GM23338 (cell line): ENCODE measurements around the gene SEMA5A. TPM values are rescaled to one million over a fixed set of nuclear protein-coding genes. Genes with fewer than 3 reads are reported as not detected.

Experiments
- ATAC-seq: fragments of 200-7000 bp; cut with Tn5 transposase; 3 replicates; pipeline ENCODE4 v1.9.1; 2020
- DNase-seq: peaks from one replicate; pipeline ENCODE4 v3.0.0-alpha.2; 2015; ENCODE audit warnings: low spot score
- H2AFZ ChIP-seq: fragments of 200-600 bp; sonication (generic); 2 replicates; pipeline ENCODE4 v1.8.0; 2016; ENCODE audit warnings: antibody characterized with exemption, mild to moderate bottlenecking, moderate library complexity
- H3F3A ChIP-seq: fragments of 200-600 bp; sonication (generic); replicated peaks from 2 replicates; pipeline ENCODE4 v1.8.0; 2017; ENCODE audit warnings: antibody characterized with exemption, mixed run types, low read depth
- H3K27ac ChIP-seq: fragments of 200-600 bp; sonication (generic); 2 replicates; pipeline ENCODE4 v1.6.1; 2016; ENCODE audit warnings: low read depth
- H3K27me3 ChIP-seq: fragments of 200-600 bp; sonication (generic); 2 replicates; pipeline ENCODE4 v1.8.0; 2016; ENCODE audit warnings: mild to moderate bottlenecking, mixed run types, moderate library complexity; ENCODE audit not compliant: insufficient read depth
- H3K36me3 ChIP-seq: fragments of 200-600 bp; sonication (generic); 2 replicates; pipeline ENCODE4 v1.8.0; 2016; ENCODE audit warnings: mild to moderate bottlenecking; ENCODE audit not compliant: insufficient read depth
- H3K4me1 ChIP-seq: fragments of 200-600 bp; sonication (generic); 2 replicates; pipeline ENCODE4 v1.8.0; 2016; ENCODE audit warnings: mild to moderate bottlenecking, moderate library complexity; ENCODE audit not compliant: insufficient read depth
- H3K4me2 ChIP-seq: fragments of 200-600 bp; sonication (generic); 2 replicates; pipeline ENCODE4 v1.7.1; 2017; ENCODE audit warnings: mixed run types
- H3K4me3 ChIP-seq: fragments of 200-600 bp; sonication (generic); 2 replicates; pipeline ENCODE4 v1.6.1; 2016; ENCODE audit warnings: mixed run types
- H3K79me2 ChIP-seq: fragments of 200-600 bp; sonication (generic); replicated peaks from 2 replicates; pipeline ENCODE4 v1.8.0; 2017; ENCODE audit warnings: mild to moderate bottlenecking; ENCODE audit not compliant: insufficient read depth
- H3K9me2 ChIP-seq: fragments of 200-600 bp; sonication (generic); 2 replicates; pipeline ENCODE4 v1.8.0; 2017; ENCODE audit not compliant: insufficient read depth
- H4K20me1 ChIP-seq: fragments of 200-600 bp; sonication (generic); replicated peaks from 2 replicates; pipeline ENCODE4 v1.8.0; 2017; ENCODE audit warnings: mild to moderate bottlenecking; ENCODE audit not compliant: insufficient read depth
- H3K27ac Mint-ChIP-seq: 2 replicates; pipeline ENCODE4 v1.8.0; 2020; ENCODE audit warnings: inconsistent platforms, mild to moderate bottlenecking, moderate library complexity, mixed read lengths
- H3K27me3 Mint-ChIP-seq: 3 replicates; pipeline ENCODE4 v1.8.0; 2022; ENCODE audit warnings: low read depth, mild to moderate bottlenecking, moderate library complexity, mixed read lengths, inconsistent platforms; ENCODE audit not compliant: insufficient read depth, poor library complexity
- H3K36me3 Mint-ChIP-seq: 3 replicates; pipeline ENCODE4 v1.8.0; 2021; ENCODE audit warnings: low read depth, mild to moderate bottlenecking, inconsistent platforms, moderate library complexity, mixed read lengths
- H3K4me1 Mint-ChIP-seq: 3 replicates; pipeline ENCODE4 v1.8.0; 2020; ENCODE audit warnings: mild to moderate bottlenecking, inconsistent platforms, mixed read lengths
- H3K4me3 Mint-ChIP-seq: 3 replicates; pipeline ENCODE4 v1.8.0; 2021; ENCODE audit warnings: moderate library complexity, mild to moderate bottlenecking, inconsistent platforms, mixed read lengths
- H3K9me3 Mint-ChIP-seq: 3 replicates; pipeline ENCODE4 v1.8.0; 2020; ENCODE audit warnings: moderate library complexity, mild to moderate bottlenecking, inconsistent platforms, mixed read lengths
- CREB1 ChIP-seq: fragments of 250-450 bp; sonication (Bioruptor Pico); IDR thresholded peaks from 2 replicates; pipeline ENCODE4 v1.5.0; 2020; ENCODE audit warnings: low read depth, mild to moderate bottlenecking, moderate library complexity
- CTCF ChIP-seq, 2 experiments: fragments of 200-600 bp in 1 of 2; sonication (generic) in 1 of 2; conservative IDR thresholded peaks; 2 replicates each; pipeline versions ENCODE4 v1.5.1 to v1.6.1; 2016 to 2017; ENCODE audit warnings: antibody characterized with exemption in 2 of 2, low read depth in 2 of 2, mild to moderate bottlenecking in 2 of 2, moderate library complexity in 1 of 2
- ETS1 ChIP-seq: IDR thresholded peaks from 2 replicates; pipeline ENCODE4 v1.6.1; 2016; ENCODE audit warnings: antibody characterized with exemption
- EZH2 ChIP-seq: fragments of 200-600 bp; sonication (generic); IDR thresholded peaks from one replicate; pipeline ENCODE4 v1.8.0; 2017; ENCODE audit warnings: antibody characterized with exemption, mild to moderate bottlenecking, low read depth; ENCODE audit not compliant: unreplicated experiment
- EZH2phosphoT487 ChIP-seq: fragments of 200-600 bp; sonication (generic); IDR thresholded peaks from one replicate; pipeline ENCODE4 v1.8.1; 2018; ENCODE audit warnings: antibody characterized with exemption; ENCODE audit not compliant: unreplicated experiment
- JUNB ChIP-seq: IDR thresholded peaks from one replicate; pipeline ENCODE4 v1.6.1; 2016; ENCODE audit warnings: antibody characterized with exemption; ENCODE audit not compliant: unreplicated experiment
- NANOG ChIP-seq: IDR thresholded peaks from 2 replicates; pipeline ENCODE4 v1.6.1; 2016; ENCODE audit warnings: antibody characterized with exemption, borderline replicate concordance
- POLR2AphosphoS5 ChIP-seq: IDR thresholded peaks from 2 replicates; pipeline ENCODE4 v1.6.1; 2016; ENCODE audit warnings: antibody characterized with exemption, low read depth
- STAT1 ChIP-seq: IDR thresholded peaks from one replicate; pipeline ENCODE4 v1.6.1; 2016; ENCODE audit warnings: antibody characterized with exemption; ENCODE audit not compliant: unreplicated experiment
- ZNF114 ChIP-seq: fragments of 250-450 bp; sonication (Bioruptor Pico); IDR thresholded peaks from 2 replicates; pipeline ENCODE4 v1.5.0; 2020; ENCODE audit warnings: mild to moderate bottlenecking, moderate library complexity
- ZNF331 ChIP-seq: fragments of 250-450 bp; sonication (Bioruptor Pico); IDR thresholded peaks from 2 replicates; pipeline ENCODE4 v1.5.0; 2020; ENCODE audit warnings: low read depth, mild to moderate bottlenecking, moderate library complexity
- ZNF462 ChIP-seq: fragments of 250-450 bp; sonication (Bioruptor Pico); IDR thresholded peaks from 2 replicates; pipeline ENCODE4 v1.5.0; 2020; ENCODE audit warnings: mild to moderate bottlenecking, moderate library complexity
- polyA plus RNA-seq: library from polyadenylated mRNA; unstranded; fragments of >200 nt; fragmentation: Nextera tagmentation; extraction: Ambion mirVana; gene quantifications from 2 replicates; pipeline ENCODE4 v1.2.1, GENCODE V29; 2016
- total RNA-seq: library from RNA; depleted of rRNA; stranded (reverse); fragments of >200 nt; shearing (Covaris generic); gene quantifications from 2 replicates; pipeline ENCODE4 v1.2.3, GENCODE V29; 2014

SEMA5A gene
- total and polyA plus RNA-seq, 2 experiments from 2014 or later = 2.1 to 8.1 TPM

- Mint-ChIP-seq H3K27me3 (no peaks in the 10 kb centered on the region), H3K4me1 (no peaks in the 10 kb centered on the region), H3K36me3 (peaks cover 26% of the 10 kb centered on the region), H3K27ac (no peak overlapping the region), H3K9me3 (peaks cover 23% of the 10 kb centered on the region), H3K4me3 (no peak overlapping the region)
- no peak overlapping the region for H3K4me2 ChIP-seq
- H2AFZ ChIP-seq = no peak overlapping the region
- DNase-seq (no peak), ATAC-seq (no peak)
- H3K4me3 ChIP-seq = no peak overlapping the region
- H3K27ac ChIP-seq = no peak overlapping the region
- no peaks in the 10 kb centered on the region for H3K27me3 ChIP-seq
- no peaks in the 10 kb centered on the region for H3K36me3 ChIP-seq
- no peaks in the 10 kb centered on the region for H3F3A ChIP-seq
- TF ChIP-seq CTCF (conservative IDR thresholded peaks at IDR 0.05; ENCODE audit: low read depth in 2 of 2) = no peak
- TF ChIP-seq CREB1 (CRISPR knock-in tag) = no peak
- TF ChIP-seq POLR2AphosphoS5 = no peak
- no peak for TF ChIP-seq ZNF331
- no peak for TF ChIP-seq EZH2phosphoT487
- TF ChIP-seq NANOG = no peak
- no peak for TF ChIP-seq STAT1
- H3K4me1 ChIP-seq = no peaks in the 10 kb centered on the region
- no peaks in the 10 kb centered on the region for H4K20me1 ChIP-seq
- 0 out of 2 replicates have a peak, but pooled peaks cover 10% of the 10 kb centered on the region for H3K9me2 ChIP-seq
- no peaks in the 10 kb centered on the region for H3K79me2 ChIP-seq
These were observed 101.5 kb downstream of the SEMA5A start for GRCh38 chr5:9444346-9444745.

GRCh38 chr5:9441610-9442009, 104.3 kb downstream of the SEMA5A start:
- H3F3A ChIP-seq = no peaks in the 10 kb centered on the region
- 0 out of 2 replicates have a peak, but pooled peaks cover 5% of the 10 kb centered on the region for H3K9me2 ChIP-seq
- H3K4me1 Mint-ChIP-seq = no peaks in the 10 kb centered on the region
- H3K36me3 Mint-ChIP-seq = peaks cover 26% of the 10 kb centered on the region
- peaks cover 23% of the 10 kb centered on the region for H3K9me3 Mint-ChIP-seq
- H3K36me3 ChIP-seq = no peaks in the 10 kb centered on the region
- H4K20me1 ChIP-seq = no peaks in the 10 kb centered on the region
- no peak overlapping the region for H3K4me3 ChIP-seq
- H3K79me2 ChIP-seq = no peaks in the 10 kb centered on the region
- H3K4me2 ChIP-seq = no peak overlapping the region
- H3K27ac ChIP-seq = no peak overlapping the region
- H3K27me3 ChIP-seq = no peaks in the 10 kb centered on the region
- H3K4me3 Mint-ChIP-seq = no peak overlapping the region
- H3K4me1 ChIP-seq = no peaks in the 10 kb centered on the region
- no peak overlapping the region for H3K27ac Mint-ChIP-seq
- DNase-seq = no peak
- no peak overlapping the region for H2AFZ ChIP-seq
- H3K27me3 Mint-ChIP-seq = peaks cover 4% of the 10 kb centered on the region
- no peak for ATAC-seq
- TF ChIP-seq ZNF462 (CRISPR knock-in tag) = no peak
- no peak for TF ChIP-seq CTCF (conservative IDR thresholded peaks at IDR 0.05; ENCODE audit: low read depth in 2 of 2)
- no peak for TF ChIP-seq ZNF114
- TF ChIP-seq ETS1 = no peak
- no peak for TF ChIP-seq STAT1
- TF ChIP-seq JUNB = no peak
- no peak for TF ChIP-seq EZH2
- TF ChIP-seq ZNF331 = no peak
- no peak for TF ChIP-seq NANOG
